Colonic mucosa (tissue), 4 donors: ENCODE data around the gene EPHB1. TPM values are rescaled to one million over a fixed set of nuclear protein-coding genes. Genes with fewer than 3 reads are reported as not detected.

Experiments used
- DNase-seq: peaks from one replicate; pipeline ENCODE4 v3.0.0-alpha.2; 2020
- H3K27ac ChIP-seq: fragments of 200-600 bp; one replicate; pipeline ENCODE4 v1.8.0; 2021
- H3K27me3 ChIP-seq: fragments of 200-600 bp; one replicate; pipeline ENCODE4 v1.8.0; 2021
- H3K36me3 ChIP-seq: fragments of 200-600 bp; one replicate; pipeline ENCODE4 v1.8.0; 2021
- H3K4me1 ChIP-seq: fragments of 200-600 bp; one replicate; pipeline ENCODE4 v1.8.0; 2021; ENCODE audit warnings: mild to moderate bottlenecking
- H3K4me3 ChIP-seq: fragments of 200-600 bp; one replicate; pipeline ENCODE4 v1.8.0; 2021
- H3K9ac ChIP-seq, 2 donors: one replicate each; pipeline ENCODE4 v1.7.0; 2013; ENCODE audit warnings: control low read depth in 2 of 2, low read depth in 2 of 2, low read length in 2 of 2
- H3K9me3 ChIP-seq: fragments of 200-600 bp; one replicate; pipeline ENCODE4 v1.8.0; 2021
- CTCF ChIP-seq: fragments of 200-600 bp; IDR thresholded peaks from one replicate; pipeline ENCODE4 v1.8.0; 2022; ENCODE audit warnings: antibody characterized with exemption, mild to moderate bottlenecking
- intact Hi-C: fragments of 100-400 bp; cut with DNase I; formaldehyde crosslinking; loops from one replicate; pipeline ENCODE4 v1.14.1; 2022
- total RNA-seq, 2 donors: library from RNA; stranded (reverse); fragmentation: NEBNext Ultra II Directional in 1 of 2; extraction: Animal tissue kit (Norgen Biotek cat#: 25700) in 1 of 2; gene quantifications; one replicate each; pipeline ENCODE4 v1.2.1, GENCODE V29; 2021
- donor health status: healthy.
- donor health status: DM: no; HTN: no; CAD: no.
- donor health status: DM: no; HTN: no; CAD: no.

EPHB1 gene
- total RNA-seq, 2 donors from 2014 or later = 0.40 to 0.74 TPM

- intact Hi-C loops = no loop called here
- Histone ChIP-seq H3K4me3 (no peak overlapping the region), H3K27me3 (no peaks in the 10 kb centered on the region), H3K9me3 (no peaks in the 10 kb centered on the region), H3K36me3 (no peaks in the 10 kb centered on the region), H3K27ac (no peak overlapping the region), H3K4me1 (no peaks in the 10 kb centered on the region), H3K9ac (no peak overlapping the region)
- TF ChIP-seq CTCF = no peak
- DNase-seq = no peak
These were observed 444.5 kb downstream of the EPHB1 start for GRCh38 chr3:135239615-135239884.

GRCh38 chr3:135240426-135240825 lies 445.4 kb downstream of the EPHB1 start:
- no peak for DNase-seq
- no peaks in the 10 kb centered on the region for H3K4me1 ChIP-seq
- no peak for TF ChIP-seq CTCF
- no peaks in the 10 kb centered on the region for H3K36me3 ChIP-seq
- no peak overlapping the region for H3K27ac ChIP-seq
- no peak overlapping the region for H3K4me3 ChIP-seq
- no peaks in the 10 kb centered on the region for H3K27me3 ChIP-seq
- intact Hi-C loops = no loop called here
- H3K9me3 ChIP-seq = no peaks in the 10 kb centered on the region
- no peak overlapping the region for H3K9ac ChIP-seq

GRCh38 chr3:135242285-135242684 lies 447.2 kb downstream of the EPHB1 start:
- H3K9me3 ChIP-seq = no peaks in the 10 kb centered on the region

GRCh38 chr3:135243616-135244015 lies 448.6 kb downstream of the EPHB1 start:
- H3K27ac ChIP-seq = no peak overlapping the region
- no peaks in the 10 kb centered on the region for H3K36me3 ChIP-seq
- no peaks in the 10 kb centered on the region for H3K4me1 ChIP-seq
- no peaks in the 10 kb centered on the region for H3K27me3 ChIP-seq
- no peak overlapping the region for H3K9ac ChIP-seq
- H3K4me3 ChIP-seq = no peak overlapping the region
- no peaks in the 10 kb centered on the region for H3K9me3 ChIP-seq
- no peak for DNase-seq
- intact Hi-C loops = no loop called here
- TF ChIP-seq CTCF = no peak

More at GRCh38 chr3:135242285-135242684, 447.2 kb downstream of the EPHB1 start:
- Histone ChIP-seq H3K9ac (no peak overlapping the region), H3K27ac (no peak overlapping the region), H3K4me1 (no peaks in the 10 kb centered on the region), H3K27me3 (no peaks in the 10 kb centered on the region), H3K4me3 (no peak overlapping the region), H3K36me3 (no peaks in the 10 kb centered on the region)
- intact Hi-C loops = no loop called here
- no peak for TF ChIP-seq CTCF
- DNase-seq = no peak

- Histone ChIP-seq H3K4me3 (no peak overlapping the region), H3K27me3 (no peaks in the 10 kb centered on the region), H3K4me1 (no peaks in the 10 kb centered on the region), H3K9me3 (no peaks in the 10 kb centered on the region), H3K27ac (no peak overlapping the region), H3K36me3 (no peaks in the 10 kb centered on the region), H3K9ac (no peak overlapping the region)
- intact Hi-C loops = no loop called here
- TF ChIP-seq CTCF = no peak
- DNase-seq = no peak
These were observed 451.0 kb downstream of the EPHB1 start for GRCh38 chr3:135246027-135246426.

GRCh38 chr3:135248213-135248612 lies 453.2 kb downstream of the EPHB1 start:
- no peak overlapping the region for H3K4me3 ChIP-seq
- no peaks in the 10 kb centered on the region for H3K4me1 ChIP-seq
- no peaks in the 10 kb centered on the region for H3K27me3 ChIP-seq
- intact Hi-C loops = no loop called here
- no peak for TF ChIP-seq CTCF
- no peak overlapping the region for H3K9ac ChIP-seq
- no peaks in the 10 kb centered on the region for H3K9me3 ChIP-seq
- DNase-seq = no peak
- H3K27ac ChIP-seq = no peak overlapping the region
- H3K36me3 ChIP-seq = no peaks in the 10 kb centered on the region
